NCI-H446 (cell line): ENCODE results near the gene ALG8.
"Not testable (repeated sequence)": the region's sequence is repeated elsewhere in the genome, so short reads cannot be mapped to it uniquely, and the experiment has no call there.

Experiments used
- DNase-seq, 2 experiments: peaks; one replicate each; lab custom pipeline; 2025; lab: John Stamatoyannopoulos, UW

The ALG8 gene

DNA sequence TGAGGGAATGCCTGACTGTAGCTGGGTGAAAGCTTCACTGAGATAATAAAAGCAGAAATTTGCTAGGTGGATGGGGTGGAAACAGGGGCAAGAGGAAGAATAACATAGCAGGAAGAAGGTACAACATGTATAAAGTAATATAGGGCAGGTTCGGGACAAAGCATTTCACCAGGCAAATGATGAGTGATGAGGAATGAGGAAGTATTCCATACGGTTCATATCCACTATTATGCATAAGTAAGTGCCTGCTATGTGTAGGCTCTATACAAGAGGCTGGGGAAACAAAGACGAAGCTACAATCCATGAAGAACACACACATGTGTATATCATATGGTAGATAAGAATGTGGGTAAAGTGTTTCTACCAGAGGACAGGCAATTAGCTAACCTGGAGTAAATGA is 67.7 kb downstream of the ALG8 start:
- DNase-seq, result no peak

DNA sequence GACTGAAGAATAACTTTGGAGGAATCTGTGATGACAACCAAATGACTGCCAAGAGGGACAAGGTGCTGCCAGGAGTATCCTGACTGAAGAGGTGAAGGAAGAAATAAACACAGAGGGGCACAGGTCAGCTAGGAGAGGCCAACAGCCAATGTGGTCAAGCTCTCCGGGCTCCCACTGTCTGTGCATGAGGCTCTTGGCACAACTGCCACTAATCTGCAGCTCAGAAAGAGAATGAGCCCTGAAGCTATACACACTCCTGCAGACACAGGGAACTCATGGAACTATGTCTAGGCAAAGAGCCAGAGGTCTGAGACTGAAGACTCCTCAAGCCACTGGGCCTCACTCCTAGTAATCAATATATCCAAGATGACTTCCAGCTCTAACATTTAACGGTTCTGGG is 68.8 kb downstream of the ALG8 start:
- DNase-seq, result no peak

DNA sequence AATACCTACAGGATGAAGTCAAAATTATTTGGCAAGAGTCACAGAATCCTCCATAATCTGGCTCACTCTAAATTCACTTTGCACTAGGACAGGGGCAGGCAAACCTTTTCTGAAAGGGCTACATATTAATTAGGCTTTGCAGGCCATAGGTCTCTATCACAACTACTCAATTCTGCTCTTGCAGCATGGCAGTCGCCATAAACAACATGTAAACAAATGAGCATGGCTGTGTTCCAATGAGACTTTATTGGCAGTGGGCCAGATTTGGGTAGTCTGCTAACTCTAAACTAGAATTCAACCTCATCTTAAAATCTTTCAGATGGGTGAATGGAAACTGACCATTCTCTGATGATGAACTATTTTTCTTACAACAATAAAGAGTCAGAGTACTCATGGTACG is 70.0 kb downstream of the ALG8 start:
- peak; percentile 24 to 40 for DNase-seq

DNA sequence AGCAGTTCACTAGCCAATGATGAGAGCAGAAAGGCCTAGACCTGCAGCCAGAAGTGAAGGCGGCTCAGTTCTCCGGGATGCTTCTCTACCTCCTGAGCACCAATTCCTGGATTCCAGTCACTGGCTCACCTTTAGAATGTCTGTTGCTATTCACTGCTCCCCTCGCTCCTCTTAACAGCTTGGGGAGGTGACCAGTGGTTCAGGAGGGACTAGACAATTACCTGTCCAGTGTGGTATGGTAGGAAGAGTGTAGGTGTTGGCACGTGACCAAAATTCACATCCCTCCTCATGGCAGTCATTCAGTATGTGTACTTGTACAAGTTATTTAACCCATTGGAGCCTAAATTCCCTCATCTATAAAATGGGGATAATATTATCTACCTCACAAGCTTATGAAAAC is 71.7 kb downstream of the ALG8 start:
- DNase-seq, result no peak

DNA sequence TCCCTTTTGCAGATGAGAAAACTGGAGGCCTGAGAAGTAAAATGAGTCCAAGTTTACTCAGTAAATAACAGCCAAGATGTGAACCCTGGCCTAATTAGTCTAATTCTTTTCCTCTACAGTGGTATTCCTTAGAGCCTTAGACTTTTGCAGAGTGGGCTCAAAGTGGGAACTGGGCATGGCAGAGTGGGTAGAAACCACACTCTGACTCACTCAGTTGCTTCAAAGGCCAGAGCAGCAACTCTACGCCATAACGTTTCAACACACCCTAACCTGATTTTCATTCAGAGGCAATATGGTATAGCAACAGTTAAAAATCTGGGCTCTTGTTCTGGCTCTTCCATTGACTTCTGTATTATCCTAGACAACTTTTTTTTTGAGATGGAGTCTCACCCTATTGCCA is 73.0 kb downstream of the ALG8 start:
- no peak for DNase-seq

DNA sequence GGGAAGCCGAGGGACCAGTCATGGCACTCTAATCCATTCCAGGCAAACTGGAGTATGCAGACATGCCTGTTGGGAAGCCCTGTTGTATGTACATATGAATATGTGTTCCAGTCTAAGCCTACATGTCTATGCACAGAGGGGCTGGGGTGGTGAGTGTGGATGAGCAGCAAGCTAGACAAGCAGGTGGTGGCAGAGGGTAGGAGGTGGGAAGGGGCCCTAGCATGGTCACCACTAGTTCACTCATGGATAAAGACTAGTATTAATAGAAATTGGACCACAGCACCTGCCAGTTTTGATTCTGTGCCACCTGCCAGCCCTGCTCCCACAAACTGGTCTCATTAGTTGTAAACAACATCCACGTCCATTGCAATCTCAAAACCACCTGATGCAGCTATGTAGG is 74.2 kb downstream of the ALG8 start:
- DNase-seq, result no peak

DNA sequence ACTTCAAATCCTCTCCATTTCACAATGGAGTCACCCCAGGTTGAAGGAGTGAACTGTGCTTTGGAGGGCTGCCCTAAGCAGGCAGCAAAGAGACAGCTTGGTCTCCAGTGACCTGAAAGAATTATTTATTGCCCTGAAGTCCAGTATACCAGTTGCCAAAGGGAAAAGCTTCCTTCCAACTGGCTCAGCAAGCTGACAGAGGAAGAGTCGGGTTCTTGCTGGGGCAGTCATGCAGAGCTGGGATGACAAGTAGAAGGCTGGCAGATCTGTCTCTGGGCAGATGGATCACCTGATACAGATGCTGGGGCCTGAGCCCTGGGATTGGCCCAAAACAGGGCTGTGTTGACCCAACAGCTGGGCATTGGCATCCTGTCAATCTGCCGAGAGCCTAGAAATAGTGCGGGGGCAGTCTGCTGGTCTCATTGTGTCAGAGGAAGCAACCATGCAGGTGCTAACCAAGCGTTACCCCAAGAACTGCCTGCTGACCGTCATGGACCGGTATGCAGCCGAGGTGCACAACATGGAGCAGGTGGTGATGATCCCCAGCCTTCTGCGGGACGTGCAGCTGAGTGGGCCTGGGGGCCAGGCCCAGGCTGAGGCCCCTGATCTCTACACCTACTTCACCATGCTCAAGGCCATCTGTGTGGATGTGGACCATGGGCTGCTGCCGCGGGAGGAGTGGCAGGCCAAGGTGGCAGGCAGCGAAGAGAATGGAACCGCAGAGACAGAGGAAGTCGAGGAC is 75.8 kb downstream of the ALG8 start, which contains the start of gene THRSP:
THRSP (plus strand) TSS at position 422 of the 742 bp plus-strand sequence; CDS start at position 443, 21 bp downstream.
- peak in 1 of 2 experiments; percentile 81 for DNase-seq

DNA sequence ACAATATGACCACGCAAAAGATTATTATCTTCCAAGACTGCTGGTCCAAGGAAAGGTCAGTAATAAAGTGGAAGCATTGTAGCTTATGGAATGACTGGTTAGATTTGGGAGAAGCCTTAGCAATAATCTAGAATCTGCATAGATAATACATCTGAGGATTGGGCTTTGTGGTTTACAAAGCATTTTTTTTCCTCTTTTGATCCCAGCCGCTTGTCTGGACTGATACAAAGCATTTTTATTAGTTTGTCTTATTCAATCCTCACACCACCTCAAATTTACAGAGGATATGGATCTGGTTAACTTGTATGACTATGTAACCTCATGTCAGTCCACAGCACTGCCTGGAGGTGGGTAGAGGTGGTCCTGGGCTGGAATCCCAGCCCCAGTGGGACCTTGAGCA is 76.8 kb downstream of the ALG8 start:
- DNase-seq, result no peak

DNA sequence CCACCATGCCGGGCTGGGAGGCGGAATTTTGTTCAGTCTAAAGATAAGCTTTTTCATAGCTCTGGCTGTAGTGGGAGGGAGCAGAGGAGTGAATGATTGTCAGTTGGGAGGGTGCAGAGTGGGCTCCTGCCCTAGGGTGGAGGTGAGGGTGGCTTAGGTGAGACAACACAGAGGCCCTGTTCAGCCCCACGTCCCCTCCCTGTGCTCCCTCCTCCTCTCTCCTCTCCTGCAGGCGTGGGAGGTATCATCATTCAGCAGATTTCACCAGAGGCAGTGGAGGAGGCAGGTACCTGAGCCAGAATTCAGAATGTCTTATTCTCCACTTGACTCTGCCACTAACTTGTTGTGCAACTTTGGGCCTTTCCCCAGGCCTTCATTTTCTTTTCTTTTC is 77.5 kb downstream of the ALG8 start:
- DNase-seq, result no peak

DNA sequence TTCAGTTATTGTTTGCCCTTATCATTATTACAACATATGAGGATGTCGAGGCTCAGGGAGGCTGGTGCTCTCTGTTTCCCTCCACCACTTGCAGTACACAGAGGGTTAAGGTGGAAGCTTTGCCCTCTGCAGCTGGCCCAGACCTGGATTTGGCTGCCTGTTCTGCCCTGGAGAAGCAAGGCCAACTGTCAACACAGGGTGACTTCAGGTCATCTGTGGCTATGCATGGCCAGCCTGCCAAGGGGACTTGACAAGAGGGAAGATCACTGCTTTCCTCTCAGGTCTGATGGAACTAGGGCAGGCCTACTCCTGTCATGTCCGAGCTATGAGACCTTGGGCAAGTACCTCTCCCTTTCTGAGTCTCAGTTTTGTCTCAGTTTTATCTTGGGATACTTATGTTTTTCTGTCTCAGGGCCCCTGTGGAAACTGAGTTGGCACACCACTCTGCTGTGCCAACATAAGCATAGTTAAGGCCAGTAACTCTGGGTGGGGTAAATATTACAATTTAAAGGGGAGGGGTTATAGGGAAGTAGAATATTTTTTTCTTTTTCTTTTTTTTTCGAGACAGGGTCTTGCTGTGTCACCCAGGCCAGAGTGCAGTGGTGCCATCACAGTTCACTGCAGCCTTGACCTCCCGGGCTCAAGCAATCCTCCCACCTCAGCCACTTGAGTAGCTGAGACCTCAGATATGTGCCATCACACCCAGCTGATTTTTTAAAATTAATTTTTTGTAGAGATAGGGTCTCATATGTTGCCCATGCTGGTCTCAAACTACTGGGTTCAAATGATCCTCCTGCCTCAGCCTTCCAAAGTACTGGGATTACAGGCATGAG is 78.1 kb downstream of the ALG8 start:
- peak in 1 of 2 experiments; percentile 45 for DNase-seq

DNA sequence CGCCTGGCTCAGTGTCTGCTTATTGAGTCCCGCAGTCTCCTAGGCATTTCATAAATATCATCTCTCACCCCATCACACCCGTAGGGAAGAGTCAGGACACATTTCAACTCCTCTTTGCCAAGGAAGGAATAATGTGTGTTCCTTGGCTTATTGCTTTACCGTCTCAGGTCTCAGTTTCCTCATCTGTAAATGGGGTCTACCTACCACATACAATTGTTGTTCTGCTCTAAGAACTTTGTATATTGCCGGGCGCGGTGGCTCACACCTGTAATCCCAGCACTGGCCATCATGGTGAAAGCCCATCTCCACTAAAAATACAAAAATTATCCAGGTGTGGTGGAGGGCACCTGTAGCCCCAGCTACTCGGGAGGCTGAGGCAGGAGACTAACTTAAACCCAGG is 78.9 kb downstream of the ALG8 start:
- no peak for DNase-seq

DNA sequence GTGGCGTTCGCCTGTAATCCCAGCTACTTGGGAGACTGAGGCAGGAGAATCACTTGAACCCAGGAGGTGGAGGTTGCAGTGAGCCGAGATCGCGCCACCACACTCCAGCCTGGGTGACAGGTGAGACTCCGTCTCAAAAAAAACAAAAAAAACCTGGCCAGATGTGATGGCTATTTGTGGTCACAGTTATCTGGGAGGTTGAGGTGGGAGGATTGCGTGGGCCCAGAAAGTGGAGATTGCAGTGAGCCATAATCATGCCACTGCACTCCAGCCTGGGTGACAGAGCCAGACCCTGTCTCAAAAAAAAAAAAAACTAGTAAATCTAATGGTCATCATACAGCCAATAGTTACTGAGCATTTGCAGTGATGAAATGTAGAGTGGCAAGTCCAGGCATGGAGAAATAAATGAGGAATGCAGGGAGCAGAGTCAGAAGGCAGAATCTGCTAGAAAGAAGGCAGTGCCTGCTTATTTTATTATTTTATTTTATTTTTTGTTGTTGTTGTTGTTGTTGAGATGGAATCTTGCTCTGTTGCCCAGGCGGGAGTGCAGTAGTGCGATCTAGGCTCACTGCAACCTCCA is 79.6 kb downstream of the ALG8 start:
- DNase-seq, result not testable (repeated sequence)

DNA sequence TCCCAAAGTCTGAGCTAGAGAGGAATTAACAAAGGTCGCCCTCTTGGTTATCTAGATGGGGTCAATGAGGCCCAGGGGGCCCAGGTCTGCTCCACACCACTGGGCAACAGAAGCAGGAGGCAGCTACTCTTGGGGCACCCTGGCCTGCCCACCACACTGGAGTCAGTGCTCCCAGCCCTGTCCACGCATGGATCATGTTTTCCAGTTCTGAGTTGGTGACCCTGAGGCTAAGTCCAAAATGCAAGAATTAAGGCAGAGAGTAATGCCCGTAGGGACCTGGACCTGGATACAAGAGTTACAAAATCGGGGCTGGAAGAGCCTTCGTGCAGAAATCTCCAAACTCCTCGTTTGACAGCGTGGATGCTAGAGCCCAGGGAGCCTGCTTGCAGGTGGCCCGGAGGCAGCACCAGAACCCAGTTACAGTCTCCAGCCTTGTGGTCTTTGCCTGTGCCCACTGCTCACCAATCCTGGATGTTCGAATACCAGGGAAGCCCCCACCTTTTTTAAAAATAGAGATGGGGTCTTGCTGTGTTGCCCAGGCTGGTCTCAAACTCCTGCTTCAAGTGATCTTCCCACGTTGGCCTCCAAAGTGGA is 81.9 kb downstream of the ALG8 start:
- DNase-seq, result no peak

DNA sequence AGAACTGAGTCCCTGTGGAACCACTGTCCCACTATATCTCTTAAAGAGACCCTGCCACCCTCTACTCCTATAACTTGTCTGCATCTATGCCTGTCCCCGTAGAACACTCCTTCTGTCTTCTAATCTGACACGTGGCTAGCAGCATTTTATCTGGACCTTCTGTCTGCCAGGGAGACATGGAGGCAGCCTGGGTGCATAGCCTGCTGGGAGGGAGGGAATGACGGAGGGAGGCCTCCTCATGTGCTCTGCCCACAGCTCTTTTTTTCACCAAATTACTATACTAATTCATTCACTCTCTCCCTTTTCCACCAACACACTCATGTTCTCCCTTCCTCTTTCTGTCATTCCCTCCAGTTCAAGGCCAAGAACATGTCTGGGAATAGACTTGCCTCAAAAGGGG is 83.3 kb downstream of the ALG8 start:
- DNase-seq, result no peak

DNA sequence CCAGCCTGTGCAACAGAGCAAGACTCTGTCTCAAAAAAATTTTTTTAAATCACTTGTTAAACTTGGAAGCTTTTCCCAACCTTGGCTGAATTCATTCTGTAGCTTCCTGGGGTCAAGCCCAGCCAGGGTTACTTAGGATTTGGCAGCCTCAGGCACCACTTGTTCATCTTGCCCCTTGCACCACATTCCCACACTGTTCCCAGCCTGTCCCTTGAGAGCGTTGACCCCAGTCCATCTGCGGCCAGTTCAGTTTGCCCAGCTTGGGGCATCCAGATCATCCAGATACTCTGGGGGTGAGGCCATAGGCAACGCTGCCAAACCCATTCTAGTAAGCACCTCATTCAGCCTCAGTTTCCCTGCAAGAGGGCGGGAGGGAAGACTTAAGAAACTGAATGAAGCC is 84.5 kb downstream of the ALG8 start:
- DNase-seq, result no peak

DNA sequence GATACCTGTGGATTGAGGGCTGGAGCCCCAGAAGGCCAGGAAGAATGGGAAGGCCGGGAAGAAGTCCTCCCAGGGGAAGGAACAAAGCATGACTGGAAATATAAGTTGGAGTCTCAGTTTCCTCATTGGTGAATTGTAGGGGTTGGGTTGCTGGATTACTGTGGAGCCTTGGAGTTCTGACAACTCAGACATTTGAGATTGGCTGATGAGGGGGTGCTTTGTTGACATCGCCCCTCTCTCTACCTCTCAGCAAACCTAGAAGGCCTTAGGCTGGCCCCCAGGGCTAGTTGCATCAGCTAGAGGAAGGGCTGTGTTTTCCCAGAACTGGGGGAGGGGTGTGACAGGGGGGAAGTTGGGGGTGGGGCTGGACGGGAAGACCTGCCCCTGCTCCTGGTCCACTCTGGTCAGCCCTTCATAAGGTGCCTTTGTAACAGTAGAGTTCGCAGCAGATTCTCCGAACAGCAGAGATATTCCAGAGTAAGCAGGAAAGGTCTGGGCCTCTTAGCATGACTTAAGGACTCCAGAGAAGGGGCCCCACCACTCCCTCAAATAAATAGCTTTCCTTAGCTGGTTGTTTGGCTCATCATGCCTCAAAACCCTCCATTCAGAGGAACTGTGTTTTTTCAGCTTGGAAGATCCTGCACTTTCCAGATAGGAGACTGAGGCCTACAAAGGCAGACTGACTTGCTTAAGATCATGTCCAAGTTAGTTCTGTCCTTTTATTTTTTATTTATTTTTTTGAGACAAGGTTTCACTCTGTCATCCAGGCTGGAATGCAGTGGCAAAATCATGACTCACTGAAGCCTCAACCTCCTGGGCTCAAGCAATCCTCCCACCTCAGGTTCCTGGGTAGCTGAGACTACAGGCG is 88.2 kb downstream of the ALG8 start:
- no peak for DNase-seq
